GM12873 (cell line): ENCODE data around the gene AGFG2.

Experiments used
- TF ChIP-seq, protein P1 (sequence below): IDR thresholded peaks from 2 replicates; pipeline ENCODE4 v1.5.1; 2012; ENCODE audit warnings: low read depth, mild to moderate bottlenecking, moderate library complexity, low read length, control low read depth; ENCODE audit not compliant: insufficient read depth; ENCODE audit errors: missing control alignments

AGFG2 gene, protein sequence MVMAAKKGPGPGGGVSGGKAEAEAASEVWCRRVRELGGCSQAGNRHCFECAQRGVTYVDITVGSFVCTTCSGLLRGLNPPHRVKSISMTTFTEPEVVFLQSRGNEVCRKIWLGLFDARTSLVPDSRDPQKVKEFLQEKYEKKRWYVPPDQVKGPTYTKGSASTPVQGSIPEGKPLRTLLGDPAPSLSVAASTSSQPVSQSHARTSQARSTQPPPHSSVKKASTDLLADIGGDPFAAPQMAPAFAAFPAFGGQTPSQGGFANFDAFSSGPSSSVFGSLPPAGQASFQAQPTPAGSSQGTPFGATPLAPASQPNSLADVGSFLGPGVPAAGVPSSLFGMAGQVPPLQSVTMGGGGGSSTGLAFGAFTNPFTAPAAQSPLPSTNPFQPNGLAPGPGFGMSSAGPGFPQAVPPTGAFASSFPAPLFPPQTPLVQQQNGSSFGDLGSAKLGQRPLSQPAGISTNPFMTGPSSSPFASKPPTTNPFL

DNA sequence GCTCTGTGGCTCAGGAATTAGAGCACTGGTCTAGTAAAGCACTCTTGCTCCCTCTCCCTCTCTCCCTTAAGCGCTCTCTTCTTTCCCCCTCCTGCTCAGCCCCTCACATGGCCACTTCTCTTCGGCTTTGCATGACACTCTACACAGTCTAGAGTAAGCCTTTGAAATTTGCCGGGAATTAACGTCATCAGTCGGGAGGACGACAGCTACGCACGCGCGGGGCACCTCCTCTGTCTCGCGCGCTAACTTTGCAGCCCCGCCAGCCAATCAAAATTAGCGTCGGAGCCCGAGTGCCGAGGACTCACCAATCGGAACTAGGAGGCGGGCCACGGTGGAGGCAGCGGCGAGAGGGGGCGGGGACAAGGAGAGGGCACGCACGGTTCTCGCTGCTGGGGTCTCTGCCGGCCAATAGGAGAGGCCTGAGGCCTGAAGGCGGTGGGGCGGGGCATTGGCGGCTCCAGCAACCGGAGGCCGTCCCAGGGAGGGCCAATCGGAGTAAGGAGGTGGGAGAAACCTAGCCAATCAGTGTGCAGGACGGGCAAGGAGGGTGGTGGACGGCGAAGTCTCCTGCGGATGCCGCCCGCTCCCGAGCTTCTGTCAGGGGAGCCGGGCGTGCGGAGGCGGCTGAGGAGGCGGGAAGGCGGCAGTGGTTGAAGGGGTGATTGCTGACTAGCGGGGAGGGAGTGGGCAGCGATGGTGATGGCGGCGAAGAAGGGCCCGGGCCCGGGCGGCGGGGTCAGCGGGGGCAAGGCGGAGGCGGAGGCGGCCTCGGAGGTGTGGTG is at the start of gene AGFG2:
Gene AGFG2, plus strand, starts transcription at position 550 of the 782 bp plus-strand sequence. Its CDS starts 144 bp downstream, at position 694.
- TF ChIP-seq, protein P1, sequence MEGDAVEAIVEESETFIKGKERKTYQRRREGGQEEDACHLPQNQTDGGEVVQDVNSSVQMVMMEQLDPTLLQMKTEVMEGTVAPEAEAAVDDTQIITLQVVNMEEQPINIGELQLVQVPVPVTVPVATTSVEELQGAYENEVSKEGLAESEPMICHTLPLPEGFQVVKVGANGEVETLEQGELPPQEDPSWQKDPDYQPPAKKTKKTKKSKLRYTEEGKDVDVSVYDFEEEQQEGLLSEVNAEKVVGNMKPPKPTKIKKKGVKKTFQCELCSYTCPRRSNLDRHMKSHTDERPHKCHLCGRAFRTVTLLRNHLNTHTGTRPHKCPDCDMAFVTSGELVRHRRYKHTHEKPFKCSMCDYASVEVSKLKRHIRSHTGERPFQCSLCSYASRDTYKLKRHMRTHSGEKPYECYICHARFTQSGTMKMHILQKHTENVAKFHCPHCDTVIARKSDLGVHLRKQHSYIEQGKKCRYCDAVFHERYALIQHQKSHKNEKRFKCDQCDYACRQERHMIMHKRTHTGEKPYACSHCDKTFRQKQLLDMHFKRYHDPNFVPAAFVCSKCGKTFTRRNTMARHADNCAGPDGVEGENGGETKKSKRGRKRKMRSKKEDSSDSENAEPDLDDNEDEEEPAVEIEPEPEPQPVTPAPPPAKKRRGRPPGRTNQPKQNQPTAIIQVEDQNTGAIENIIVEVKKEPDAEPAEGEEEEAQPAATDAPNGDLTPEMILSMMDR, result no peak

DNA sequence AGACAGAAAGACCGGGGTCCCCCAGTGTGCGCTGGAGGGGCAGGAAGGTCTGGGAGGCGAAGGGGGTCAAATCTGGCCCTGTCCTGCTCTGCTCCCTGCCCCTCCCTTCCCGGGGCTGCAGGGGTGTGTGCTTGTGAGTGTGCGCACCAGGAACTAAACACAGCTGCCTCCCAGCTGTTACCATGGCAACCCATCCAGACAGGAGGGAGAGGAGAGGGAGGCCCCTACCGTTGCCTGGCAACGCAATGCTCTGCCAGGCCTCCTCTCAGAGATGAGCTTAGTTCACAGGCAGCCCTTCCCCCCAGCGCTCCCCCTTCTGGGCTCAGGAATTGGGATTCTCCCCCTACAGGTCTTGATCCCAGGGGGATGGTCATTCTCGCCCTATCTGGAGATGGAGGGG is 49.2 kb upstream of the AGFG2 start:
- TF ChIP-seq, protein P1, result no peak

DNA sequence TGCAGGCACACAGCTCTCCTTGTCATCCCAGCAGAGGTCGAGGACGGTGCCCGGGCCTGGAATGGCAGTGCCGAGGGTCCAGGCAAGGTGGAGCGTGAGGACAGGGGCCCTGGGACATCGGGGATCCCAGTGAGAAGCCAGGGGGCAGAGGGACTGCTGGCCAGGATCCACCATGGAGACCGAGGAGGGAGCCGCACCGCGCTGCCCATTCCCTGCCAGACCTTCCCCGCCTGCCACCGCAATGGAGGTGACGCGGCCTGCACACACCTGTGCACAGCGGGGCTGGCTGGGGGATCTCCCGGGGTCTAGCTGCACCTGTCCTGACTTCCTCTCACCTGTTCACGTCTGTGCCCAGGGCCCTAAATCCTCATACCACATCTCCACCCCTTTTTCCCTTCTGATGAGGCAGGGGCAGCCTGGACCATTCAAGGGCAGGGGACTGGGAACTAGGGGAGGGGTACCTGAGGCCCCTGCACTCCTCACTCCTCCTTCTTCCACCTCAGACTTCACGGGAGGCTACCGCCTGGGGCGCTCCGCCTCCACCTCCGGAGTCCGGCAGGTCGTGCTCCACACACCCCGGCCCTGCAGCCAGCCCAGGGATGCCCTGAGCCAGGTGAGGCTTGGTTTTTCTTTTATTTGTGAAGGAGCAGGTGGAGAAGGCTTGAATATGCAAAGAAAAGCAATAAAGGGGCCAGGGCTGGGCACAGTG is 48.4 kb upstream of the AGFG2 start:
- TF ChIP-seq, protein P1, result no peak

DNA sequence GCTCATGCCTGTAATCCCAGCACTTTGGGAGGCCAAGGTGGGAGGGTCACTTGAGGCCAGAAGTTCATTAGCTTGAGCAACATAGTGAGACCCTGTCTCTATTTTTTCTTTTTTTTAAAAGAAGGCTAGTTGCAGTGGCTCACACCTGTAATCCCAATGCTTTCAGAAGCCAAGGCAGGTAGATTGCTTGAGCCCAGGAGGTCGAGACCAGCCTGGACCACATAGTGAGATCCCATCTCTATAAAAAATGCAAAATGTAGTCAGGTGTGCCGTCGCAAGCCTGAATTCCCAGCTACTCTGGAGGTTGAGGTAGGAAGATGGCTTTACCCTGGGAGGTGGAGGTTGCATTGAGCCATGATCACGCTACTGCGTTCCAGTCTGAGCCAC is 47.8 kb upstream of the AGFG2 start:
- TF ChIP-seq, protein P1, result no peak

DNA sequence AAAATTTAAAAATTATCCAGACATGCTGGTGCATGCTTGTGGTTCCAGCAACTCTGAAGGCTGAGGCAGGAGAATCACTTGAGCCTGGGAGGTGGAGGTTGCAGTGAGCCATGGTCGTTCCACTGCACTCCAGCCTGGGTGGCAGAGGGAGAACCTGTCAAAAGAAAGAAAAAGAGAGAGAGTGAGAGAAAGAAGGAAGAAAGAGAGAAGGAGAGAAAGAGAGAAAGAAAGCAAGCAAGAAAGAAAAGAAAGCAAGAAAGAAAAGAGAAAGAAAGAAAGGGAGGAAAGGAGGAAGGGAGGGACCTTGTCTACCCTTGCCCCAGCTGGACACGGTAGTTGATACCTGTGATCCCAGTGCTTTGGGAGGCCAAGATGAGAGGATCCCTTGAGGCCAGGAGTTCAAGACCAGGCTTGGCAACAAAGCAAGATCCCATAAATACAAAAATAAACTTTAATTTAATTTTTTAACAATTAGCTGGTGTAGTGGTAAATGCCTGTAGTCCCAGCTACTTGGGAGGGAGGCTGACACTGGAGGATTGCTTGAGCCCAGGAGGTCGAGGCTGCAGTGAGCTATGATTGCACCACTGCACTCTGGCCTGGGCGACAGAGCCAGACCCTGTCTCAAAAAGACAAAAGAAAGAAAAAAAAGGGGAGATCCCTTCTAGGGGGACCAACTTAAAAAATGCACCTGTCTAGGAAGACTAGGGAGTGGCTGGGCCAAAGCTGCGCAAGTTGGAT is 46.1 kb upstream of the AGFG2 start:
- TF ChIP-seq, protein P1, result no peak

DNA sequence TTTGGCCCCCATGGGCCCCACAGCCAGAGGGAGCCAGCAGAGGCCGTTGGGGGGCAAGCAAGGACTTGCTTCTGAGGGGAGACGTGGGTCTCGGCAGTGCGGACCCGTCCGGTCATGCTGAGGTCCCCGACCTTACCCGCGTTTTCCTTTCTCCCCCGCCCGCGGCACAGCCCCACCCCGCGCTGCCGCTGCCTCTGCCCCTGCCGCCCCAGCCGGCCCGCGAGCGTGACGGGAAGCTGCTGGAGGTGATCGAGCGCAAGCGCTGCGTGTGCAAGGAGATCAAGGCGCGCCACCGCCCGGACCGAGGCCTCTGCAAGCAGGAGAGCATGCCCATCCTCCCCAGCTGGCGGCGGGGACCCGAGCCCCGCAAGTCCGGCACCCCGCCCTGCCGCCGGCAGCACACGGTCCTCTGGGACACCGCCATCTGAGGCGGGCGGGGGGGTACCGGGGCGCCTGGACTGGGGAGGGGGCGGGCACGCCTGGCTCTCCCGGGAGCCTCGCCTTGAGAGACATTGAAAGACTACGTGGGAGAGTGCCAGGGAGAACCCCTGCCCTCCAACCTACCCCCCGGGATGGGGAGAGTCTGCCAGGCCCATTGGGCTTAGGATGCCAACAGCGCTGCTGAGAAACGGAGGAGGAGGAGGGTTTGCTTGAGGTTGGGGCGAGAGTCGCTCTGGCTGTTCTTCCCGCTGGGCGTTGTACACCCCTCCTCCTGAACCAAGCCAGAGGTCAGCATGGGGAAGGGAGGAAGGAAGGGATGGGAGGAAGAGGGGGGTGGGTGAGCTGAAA is 45.3 kb upstream of the AGFG2 start:
- TF ChIP-seq, protein P1, result peak; percentile 28
